H1 (cell line): ENCODE results near the gene CPSF4L.

Experiments
- JUN ChIP-seq: IDR thresholded peaks from 2 replicates; pipeline ENCODE4 v1.6.1; 2011; ENCODE audit warnings: low read depth, mild to moderate bottlenecking, improper control_type of control experiment, low read length
- JUND ChIP-seq: IDR thresholded peaks from 2 replicates; pipeline ENCODE4 v1.6.1; 2011; ENCODE audit warnings: mild to moderate bottlenecking, improper control_type of control experiment, low read length
- POLR2A ChIP-seq, 2 experiments: IDR thresholded peaks; 1 replicate in 1 of 2; 2 replicates in 1 of 2; pipeline ENCODE4 v1.6.1; 2011; ENCODE audit warnings: low read depth in 2 of 2, low read length in 2 of 2, mild to moderate bottlenecking in 2 of 2; ENCODE audit errors: control extremely low read depth in 1 of 2
- POLR2AphosphoS5 ChIP-seq: IDR thresholded peaks from 2 replicates; pipeline ENCODE4 v1.6.1; 2011; ENCODE audit warnings: low read depth, low read length
- RAD21 ChIP-seq, 2 experiments: IDR thresholded peaks in 1 of 2; conservative IDR thresholded peaks in 1 of 2; 2 replicates each; pipeline ENCODE4 v1.6.1; 2011; ENCODE audit warnings: low read depth in 2 of 2, low read length in 2 of 2, improper control_type of control experiment in 1 of 2, inconsistent platforms in 1 of 2, mild to moderate bottlenecking in 1 of 2, moderate library complexity in 1 of 2
- SAP30 ChIP-seq: fragments of 300-600 bp; sonication (generic); IDR thresholded peaks from 2 replicates; pipeline ENCODE4 v1.7.1; 2012; ENCODE audit warnings: low read length, moderate library complexity, mild to moderate bottlenecking, inconsistent platforms; ENCODE audit not compliant: insufficient read depth, insufficient replicate concordance
- SIN3A ChIP-seq, 2 experiments: IDR thresholded peaks in 1 of 2; conservative IDR thresholded peaks in 1 of 2; 2 replicates each; pipeline ENCODE4 v1.6.1; 2011 to 2012; ENCODE audit warnings: low read length in 2 of 2, improper control_type of control experiment in 1 of 2, low read depth in 1 of 2, mild to moderate bottlenecking in 1 of 2
- SRF ChIP-seq: IDR thresholded peaks from 2 replicates; pipeline ENCODE4 v1.6.1; 2011; ENCODE audit warnings: mild to moderate bottlenecking, low read depth, low read length, moderate library complexity
- TCF12 ChIP-seq: IDR thresholded peaks from 2 replicates; pipeline ENCODE4 v1.6.1; 2011; ENCODE audit warnings: low read depth, mild to moderate bottlenecking, low read length
- TF ChIP-seq, protein P1 (sequence below), 3 experiments: IDR thresholded peaks; 1 replicate in 2 of 3; 2 replicates in 1 of 3; pipeline versions ENCODE4 v1.5.1 to v1.6.1; 2011; ENCODE audit warnings: low read length in 3 of 3, mild to moderate bottlenecking in 3 of 3, inconsistent platforms in 2 of 3, low read depth in 1 of 3, moderate library complexity in 1 of 3; ENCODE audit not compliant: insufficient read depth in 1 of 3; ENCODE audit errors: control extremely low read depth in 1 of 3
- TF ChIP-seq, protein P2 (sequence below): IDR thresholded peaks from 2 replicates; pipeline ENCODE4 v1.6.1; 2012; ENCODE audit warnings: inconsistent platforms
- TF ChIP-seq, protein P3 (sequence below): IDR thresholded peaks from 2 replicates; pipeline ENCODE4 v1.6.1; 2011; ENCODE audit warnings: low read depth, mild to moderate bottlenecking, low read length; ENCODE audit not compliant: insufficient read depth

DNA sequence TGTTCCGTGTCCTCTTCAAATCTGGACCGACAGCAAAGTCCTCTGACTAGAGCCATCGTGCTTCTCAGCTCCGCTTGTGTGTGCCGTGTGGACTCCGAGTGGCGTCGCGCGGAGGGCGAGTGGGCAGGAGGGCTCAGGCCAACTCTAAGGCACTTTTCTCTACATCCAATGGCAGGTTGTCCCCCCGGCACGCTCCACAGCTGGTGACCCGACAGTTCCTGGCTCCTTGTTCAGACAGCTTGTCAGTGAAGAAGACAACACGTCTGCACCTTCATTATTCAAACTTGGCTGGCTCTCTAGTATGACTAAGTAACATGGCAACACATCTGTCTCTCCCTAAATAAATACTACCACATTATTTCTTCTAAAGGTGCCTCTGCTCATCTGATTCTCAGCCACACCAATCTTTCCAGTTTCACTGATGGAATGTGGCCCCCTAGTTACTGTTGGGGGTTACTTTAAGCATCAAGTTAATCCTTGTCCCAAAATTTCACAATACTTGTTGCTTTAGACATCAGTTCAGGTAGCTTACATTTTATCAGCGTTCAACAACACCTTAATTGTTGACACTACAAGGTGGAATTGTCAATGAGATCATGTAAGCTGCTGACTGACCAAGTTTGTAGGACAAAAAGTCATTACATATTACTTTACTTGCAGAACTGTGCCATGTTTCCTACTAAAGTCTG lies 53.4 kb downstream of the CPSF4L start:
- TF ChIP-seq, protein P1, sequence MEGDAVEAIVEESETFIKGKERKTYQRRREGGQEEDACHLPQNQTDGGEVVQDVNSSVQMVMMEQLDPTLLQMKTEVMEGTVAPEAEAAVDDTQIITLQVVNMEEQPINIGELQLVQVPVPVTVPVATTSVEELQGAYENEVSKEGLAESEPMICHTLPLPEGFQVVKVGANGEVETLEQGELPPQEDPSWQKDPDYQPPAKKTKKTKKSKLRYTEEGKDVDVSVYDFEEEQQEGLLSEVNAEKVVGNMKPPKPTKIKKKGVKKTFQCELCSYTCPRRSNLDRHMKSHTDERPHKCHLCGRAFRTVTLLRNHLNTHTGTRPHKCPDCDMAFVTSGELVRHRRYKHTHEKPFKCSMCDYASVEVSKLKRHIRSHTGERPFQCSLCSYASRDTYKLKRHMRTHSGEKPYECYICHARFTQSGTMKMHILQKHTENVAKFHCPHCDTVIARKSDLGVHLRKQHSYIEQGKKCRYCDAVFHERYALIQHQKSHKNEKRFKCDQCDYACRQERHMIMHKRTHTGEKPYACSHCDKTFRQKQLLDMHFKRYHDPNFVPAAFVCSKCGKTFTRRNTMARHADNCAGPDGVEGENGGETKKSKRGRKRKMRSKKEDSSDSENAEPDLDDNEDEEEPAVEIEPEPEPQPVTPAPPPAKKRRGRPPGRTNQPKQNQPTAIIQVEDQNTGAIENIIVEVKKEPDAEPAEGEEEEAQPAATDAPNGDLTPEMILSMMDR (IDR thresholded peaks at IDR 0.05; ENCODE audit: control extremely low read depth in 1 of 3, insufficient read depth in 1 of 3, low read depth in 1 of 3, low read length in 3 of 3): no peak
- no peak for TF ChIP-seq POLR2AphosphoS5
- TF ChIP-seq JUND: no peak
- TF ChIP-seq, protein P2, sequence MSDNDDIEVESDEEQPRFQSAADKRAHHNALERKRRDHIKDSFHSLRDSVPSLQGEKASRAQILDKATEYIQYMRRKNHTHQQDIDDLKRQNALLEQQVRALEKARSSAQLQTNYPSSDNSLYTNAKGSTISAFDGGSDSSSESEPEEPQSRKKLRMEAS: no peak
- TF ChIP-seq TCF12: no peak
- no peak for TF ChIP-seq SRF
- TF ChIP-seq JUN: no peak
- no peak for TF ChIP-seq SAP30
- TF ChIP-seq, protein P3, sequence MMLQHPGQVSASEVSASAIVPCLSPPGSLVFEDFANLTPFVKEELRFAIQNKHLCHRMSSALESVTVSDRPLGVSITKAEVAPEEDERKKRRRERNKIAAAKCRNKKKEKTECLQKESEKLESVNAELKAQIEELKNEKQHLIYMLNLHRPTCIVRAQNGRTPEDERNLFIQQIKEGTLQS: no peak
- TF ChIP-seq POLR2A (IDR thresholded peaks at IDR 0.05; ENCODE audit: control extremely low read depth in 1 of 2, low read depth in 2 of 2, low read length in 2 of 2): no peak
- no peak for TF ChIP-seq SIN3A (conservative IDR thresholded peaks at IDR 0.05 in 1 of 2, IDR thresholded peaks at IDR 0.05 in 1 of 2; ENCODE audit: low read depth in 1 of 2, low read length in 2 of 2)
- TF ChIP-seq RAD21 (IDR thresholded peaks at IDR 0.05 in 1 of 2, conservative IDR thresholded peaks at IDR 0.05 in 1 of 2; ENCODE audit: low read depth in 2 of 2, low read length in 2 of 2): no peak
